ENCODE measurements around the gene CAMTA1.

GRCh38 chr1:7050751-7051665 is 265.8 kb downstream of the CAMTA1 start:
- TF ChIP-seq, protein P1, sequence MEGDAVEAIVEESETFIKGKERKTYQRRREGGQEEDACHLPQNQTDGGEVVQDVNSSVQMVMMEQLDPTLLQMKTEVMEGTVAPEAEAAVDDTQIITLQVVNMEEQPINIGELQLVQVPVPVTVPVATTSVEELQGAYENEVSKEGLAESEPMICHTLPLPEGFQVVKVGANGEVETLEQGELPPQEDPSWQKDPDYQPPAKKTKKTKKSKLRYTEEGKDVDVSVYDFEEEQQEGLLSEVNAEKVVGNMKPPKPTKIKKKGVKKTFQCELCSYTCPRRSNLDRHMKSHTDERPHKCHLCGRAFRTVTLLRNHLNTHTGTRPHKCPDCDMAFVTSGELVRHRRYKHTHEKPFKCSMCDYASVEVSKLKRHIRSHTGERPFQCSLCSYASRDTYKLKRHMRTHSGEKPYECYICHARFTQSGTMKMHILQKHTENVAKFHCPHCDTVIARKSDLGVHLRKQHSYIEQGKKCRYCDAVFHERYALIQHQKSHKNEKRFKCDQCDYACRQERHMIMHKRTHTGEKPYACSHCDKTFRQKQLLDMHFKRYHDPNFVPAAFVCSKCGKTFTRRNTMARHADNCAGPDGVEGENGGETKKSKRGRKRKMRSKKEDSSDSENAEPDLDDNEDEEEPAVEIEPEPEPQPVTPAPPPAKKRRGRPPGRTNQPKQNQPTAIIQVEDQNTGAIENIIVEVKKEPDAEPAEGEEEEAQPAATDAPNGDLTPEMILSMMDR (conservative IDR thresholded peaks at IDR 0.05; ENCODE audit: low read length): no peak
- TF ChIP-seq EZH2phosphoT487 (IDR thresholded peaks at IDR 0.05; ENCODE audit: borderline replicate concordance, low read depth, low read length): no peak
